GM19099 (cell line): Measurements from ENCODE around the gene CACNA2D3.

Experiments used
- POLR2A ChIP-seq: IDR thresholded peaks from 3 replicates; pipeline ENCODE4 v1.6.1; 2011; ENCODE audit warnings: low read depth; ENCODE audit not compliant: insufficient read length; ENCODE audit errors: extremely low read depth

Gene CACNA2D3

GRCh38 chr3:54713455-54713854 lies 591.1 kb downstream of the CACNA2D3 start:
- no peak for TF ChIP-seq POLR2A

GRCh38 chr3:54714035-54714434 lies 591.7 kb downstream of the CACNA2D3 start:
- TF ChIP-seq POLR2A = no peak

GRCh38 chr3:54717506-54717905 lies 595.2 kb downstream of the CACNA2D3 start:
- no peak for TF ChIP-seq POLR2A

GRCh38 chr3:54719914-54720313 lies 597.6 kb downstream of the CACNA2D3 start:
- no peak for TF ChIP-seq POLR2A

GRCh38 chr3:54720604-54721003 lies 598.3 kb downstream of the CACNA2D3 start:
- no peak for TF ChIP-seq POLR2A

- no peak for TF ChIP-seq POLR2A
These were observed 609.5 kb downstream of the CACNA2D3 start for GRCh38 chr3:54731732-54732445.

GRCh38 chr3:54733106-54734006 lies 611.0 kb downstream of the CACNA2D3 start:
- no peak for TF ChIP-seq POLR2A

- no peak for TF ChIP-seq POLR2A
These were observed 614.1 kb downstream of the CACNA2D3 start for GRCh38 chr3:54736459-54736858.

- no peak for TF ChIP-seq POLR2A
These were observed 621.4 kb downstream of the CACNA2D3 start for GRCh38 chr3:54743755-54744154.

GRCh38 chr3:54744291-54744690 lies 621.9 kb downstream of the CACNA2D3 start:
- no peak for TF ChIP-seq POLR2A

- TF ChIP-seq POLR2A = no peak
These were observed 623.5 kb downstream of the CACNA2D3 start for GRCh38 chr3:54745843-54746242.

- TF ChIP-seq POLR2A = no peak
These were observed 624.4 kb downstream of the CACNA2D3 start for GRCh38 chr3:54746722-54747121.

- TF ChIP-seq POLR2A = no peak
These were observed 633.4 kb downstream of the CACNA2D3 start for GRCh38 chr3:54755756-54756155.

- TF ChIP-seq POLR2A = no peak
These were observed 634.0 kb downstream of the CACNA2D3 start for GRCh38 chr3:54756330-54756731.

GRCh38 chr3:54758461-54758860 lies 636.1 kb downstream of the CACNA2D3 start:
- no peak for TF ChIP-seq POLR2A

- TF ChIP-seq POLR2A = no peak
These were observed 636.8 kb downstream of the CACNA2D3 start for GRCh38 chr3:54759166-54759565.

GRCh38 chr3:54760201-54760600 lies 637.8 kb downstream of the CACNA2D3 start:
- TF ChIP-seq POLR2A = no peak

- no peak for TF ChIP-seq POLR2A
These were observed 639.3 kb downstream of the CACNA2D3 start for GRCh38 chr3:54761637-54762036.
